ENCODE data around the gene ARMC12.
A peak's percentile ranks its signal among the peaks of the same experiment; 100 is the strongest.

Gene ARMC12

DNA sequence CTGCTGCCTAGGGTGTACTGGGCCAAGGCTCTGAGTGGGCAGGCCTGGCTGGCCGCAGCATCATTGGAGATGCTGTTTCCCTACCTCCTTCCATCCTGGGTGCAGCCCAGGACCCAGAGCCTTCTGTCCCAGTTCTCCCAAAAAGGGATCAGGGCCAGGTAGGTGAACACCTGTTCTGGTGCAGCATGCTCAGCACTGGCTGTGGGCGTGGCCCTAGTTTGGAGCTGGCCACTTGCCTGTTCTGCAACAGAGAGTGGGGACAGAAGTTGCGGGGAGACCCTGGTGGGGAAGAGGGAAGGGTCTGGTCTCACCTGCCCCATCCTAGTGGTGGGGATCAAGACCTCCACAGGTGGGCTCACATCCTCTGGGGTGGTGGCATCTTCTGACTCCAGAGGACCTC lies 1.4 kb upstream of the ARMC12 start:
- no peak for DNase-seq (ENCODE audit: low read depth)

DNA sequence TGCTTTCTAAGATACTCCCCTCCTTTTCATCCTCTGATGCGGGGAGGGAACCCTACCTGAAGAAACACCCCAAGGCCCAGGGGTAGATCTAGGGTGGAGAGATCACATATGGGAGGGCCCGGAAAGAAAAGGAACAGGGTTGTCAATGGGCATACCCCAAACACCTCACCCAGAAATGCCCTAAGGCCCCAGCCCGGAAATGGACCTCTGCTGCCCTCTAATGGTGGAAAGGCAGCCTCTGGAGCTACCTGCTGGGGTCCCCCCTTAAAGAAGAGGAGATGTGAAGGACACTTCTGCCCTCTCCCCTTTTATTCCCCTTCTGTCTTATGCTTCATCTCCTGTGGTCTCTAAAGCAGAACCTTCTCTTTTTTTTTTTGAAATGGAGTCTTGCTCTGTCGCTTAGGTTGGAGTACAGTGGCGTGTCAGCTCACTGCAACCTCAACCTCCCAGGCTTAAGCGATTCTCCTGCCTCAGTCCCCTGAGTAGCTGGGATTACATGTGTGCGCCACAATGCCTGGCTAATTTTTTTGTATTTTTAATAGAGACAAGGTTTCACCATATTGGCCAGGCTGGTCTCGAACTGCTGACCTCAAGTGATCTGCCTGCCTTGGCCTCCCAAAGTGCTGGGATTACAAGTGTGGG lies 458 bp upstream of the ARMC12 start:
- peak; percentile 47 for DNase-seq (ENCODE audit: low read depth)

DNA sequence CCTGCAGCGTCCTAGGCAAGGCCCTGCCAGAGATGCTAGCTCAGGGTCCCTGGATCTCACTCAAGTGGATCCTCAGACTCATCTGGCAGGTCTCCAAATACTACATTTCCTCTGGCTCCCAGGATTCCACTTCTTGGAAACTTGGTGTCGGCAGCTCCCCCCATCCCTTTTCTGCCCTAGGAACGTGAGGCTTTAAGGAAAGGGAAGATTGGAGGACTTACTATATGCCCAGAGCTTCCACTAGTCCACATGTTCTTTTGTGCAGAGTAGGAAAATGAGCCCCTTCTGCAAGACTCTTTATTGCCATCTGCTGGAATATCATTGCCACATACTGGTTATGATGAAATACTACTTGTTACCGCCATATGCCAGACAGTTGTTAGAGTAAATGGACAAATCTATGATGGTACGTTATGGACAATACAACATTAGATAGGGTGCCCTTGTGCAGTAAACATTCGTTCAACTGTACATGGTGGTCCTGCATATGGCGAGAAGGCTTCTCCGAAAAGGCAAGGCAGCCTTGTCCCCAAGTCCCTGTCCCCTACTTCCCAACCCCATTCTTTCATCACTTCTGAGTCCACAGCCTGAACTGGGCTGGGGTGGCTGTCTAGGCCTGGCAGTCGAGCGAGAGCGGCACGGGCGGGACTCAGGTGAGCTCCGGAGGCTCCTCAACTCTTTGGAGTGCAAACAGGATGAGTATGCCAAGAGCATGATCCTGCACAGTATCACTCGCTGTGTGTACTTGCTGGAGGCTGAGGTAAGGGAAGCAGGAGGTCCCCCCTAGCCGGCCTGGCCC lies 780 bp downstream of the ARMC12 start:
- DNase-seq (ENCODE audit: low read depth) = peak; percentile 85

DNA sequence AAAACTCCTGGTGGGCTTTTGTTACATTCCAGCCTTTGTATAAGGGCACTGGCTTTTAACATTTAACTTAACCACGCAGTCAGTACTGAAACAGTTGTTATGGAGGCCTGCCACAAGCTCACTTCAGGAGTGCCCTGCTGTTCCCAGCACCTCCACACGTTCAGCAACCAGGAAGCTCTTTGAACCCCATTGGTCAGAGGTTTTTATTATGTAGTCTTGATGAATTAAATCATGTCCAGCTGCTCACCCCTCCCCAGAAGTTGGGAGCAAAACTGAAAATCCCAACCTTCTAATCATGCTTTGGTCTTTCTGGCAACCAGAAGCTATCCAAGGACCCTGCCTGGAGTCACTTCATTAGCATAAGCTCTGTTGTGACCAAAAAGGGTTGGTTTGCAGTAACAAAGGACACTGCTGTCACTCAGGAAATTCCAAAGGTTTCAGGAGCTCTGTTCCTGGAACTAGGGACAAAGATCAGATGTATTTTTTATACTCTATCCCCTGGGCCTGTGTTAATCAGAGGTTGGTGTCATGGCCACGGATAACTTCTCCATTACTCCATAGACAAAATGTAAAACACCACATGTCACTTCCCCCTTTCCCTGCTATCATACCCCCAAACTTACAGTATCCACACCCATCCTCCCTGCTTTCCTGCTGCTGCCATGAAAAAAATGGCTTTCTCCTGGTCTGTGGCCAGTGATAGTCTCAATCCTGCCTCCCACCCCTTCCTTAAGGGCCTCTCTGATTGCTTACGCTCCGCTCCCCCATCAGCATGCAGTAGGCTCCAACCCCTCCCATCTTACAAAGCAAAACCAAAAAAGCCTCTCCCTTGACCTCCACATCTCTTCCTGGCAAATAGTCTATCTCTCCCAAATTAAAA lies 3.1 kb downstream of the ARMC12 start:
- no peak for DNase-seq (ENCODE audit: low read depth)

DNA sequence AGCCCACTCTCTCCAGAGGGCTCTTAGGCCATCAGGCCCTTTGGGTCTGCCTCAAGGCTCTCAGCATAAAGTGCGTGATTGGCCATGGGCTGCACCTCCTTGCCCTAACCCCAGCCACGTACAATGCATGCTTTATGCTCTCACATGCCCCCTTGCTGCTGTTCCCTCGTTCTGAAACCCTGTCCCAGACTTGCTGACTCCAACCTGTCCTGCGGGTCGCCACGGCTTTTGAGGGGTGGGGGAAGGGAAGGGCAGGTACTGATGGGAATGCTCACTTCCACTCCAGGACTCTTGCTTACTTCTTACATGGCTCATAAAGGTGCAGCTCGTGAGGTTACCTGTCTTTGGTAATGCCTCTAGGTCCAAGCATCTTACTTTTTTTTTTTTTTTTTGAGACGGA lies 6.0 kb downstream of the ARMC12 start:
- no peak for DNase-seq (ENCODE audit: low read depth)

DNA sequence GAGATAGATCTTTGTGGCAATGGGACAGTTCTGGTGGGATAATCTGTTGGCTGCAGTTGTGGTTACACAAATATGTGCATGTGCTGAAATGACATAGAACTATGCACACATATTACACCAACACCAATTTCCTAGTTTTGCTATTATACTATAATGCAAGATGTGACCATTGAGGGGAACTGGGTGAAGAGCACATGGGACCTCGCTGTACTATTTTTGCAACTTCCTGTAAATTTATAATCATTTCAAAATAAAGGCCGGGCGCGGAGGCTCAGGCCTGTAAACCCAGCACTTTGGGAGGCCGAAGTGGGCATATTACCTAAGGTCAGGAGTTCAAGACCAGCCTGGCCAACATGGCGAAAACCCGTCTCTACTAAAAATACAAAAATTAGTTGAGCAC lies 8.7 kb downstream of the ARMC12 start:
- no peak for DNase-seq (ENCODE audit: low read depth)

DNA sequence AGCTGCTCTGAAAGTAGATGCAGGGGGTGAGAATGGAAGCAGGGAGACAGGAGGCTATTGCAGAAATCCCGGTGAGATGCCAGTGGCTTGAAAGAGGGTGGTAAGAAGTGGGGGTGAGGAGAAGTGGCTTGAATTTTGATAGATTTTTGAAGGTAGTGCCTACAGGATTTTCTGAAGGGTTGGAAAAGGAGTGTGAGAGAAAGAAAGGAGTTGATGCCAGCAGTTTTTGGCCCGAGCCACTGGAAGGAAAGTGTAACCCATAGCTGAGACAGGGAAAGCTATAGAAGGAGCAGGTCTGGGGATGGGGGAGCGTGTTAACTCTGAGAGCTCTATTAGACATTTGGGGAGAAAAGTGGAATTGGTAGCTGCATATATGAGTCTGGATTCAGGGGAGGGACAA lies 9.7 kb downstream of the ARMC12 start:
- no peak for DNase-seq (ENCODE audit: low read depth)

DNA sequence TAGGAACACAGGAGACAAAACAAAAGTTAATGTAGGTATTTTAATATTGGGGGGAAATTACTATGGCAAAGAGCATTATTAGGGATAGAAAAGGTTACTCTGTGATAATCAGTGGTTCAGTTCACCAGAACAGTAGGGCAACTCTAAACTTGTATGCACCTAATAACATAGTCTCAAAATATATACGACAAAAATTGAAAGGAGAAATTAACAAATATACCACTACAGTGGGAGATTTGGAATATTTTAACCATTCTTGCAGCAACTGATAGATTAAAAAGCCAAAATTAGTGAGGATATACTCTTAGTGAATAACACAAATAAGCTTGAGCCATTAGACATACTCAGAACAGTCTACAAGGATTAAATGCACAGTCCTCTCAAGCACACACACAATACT lies 11.0 kb downstream of the ARMC12 start:
- DNase-seq (ENCODE audit: low read depth) = no peak

DNA sequence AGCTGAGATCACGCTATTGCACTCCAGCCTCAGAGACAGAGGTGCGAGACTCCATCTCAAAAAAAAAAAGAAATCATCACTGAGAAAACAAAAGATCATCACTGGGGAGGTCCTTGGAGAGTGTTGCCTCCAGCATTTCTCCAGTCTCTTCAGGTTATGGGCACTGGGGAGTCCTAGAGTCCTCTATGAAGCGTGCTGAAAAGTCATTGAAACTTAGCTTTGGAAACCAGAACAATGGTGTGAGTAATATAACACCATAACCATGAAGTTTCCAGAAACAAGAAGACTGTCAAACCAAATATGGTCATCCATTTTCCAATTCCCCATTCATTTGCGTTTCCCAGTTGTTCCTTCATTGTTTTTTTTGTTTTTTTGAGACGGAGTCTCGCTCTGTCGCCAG lies 13.7 kb downstream of the ARMC12 start:
- no peak for DNase-seq (ENCODE audit: low read depth)

DNA sequence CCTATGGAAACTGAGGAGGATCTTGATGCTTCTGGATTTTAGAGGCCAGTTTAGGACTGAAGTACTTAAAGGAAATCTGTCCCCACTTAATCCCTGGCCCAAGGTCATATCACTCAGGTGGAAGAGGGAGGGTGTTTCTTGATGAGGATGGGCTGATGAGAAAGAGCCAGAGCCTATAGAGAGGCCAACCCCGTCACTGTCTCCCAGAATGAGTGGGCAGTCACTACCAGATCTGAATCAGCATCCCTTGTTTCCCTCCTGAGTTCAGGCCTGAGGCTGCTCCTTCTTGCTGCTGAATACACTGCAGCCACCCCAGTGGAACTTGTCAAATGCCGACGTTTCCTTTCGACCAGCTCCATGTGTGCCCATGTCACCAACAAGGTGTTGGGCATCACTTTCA lies 14.8 kb downstream of the ARMC12 start:
- DNase-seq (ENCODE audit: low read depth) = no peak

DNA sequence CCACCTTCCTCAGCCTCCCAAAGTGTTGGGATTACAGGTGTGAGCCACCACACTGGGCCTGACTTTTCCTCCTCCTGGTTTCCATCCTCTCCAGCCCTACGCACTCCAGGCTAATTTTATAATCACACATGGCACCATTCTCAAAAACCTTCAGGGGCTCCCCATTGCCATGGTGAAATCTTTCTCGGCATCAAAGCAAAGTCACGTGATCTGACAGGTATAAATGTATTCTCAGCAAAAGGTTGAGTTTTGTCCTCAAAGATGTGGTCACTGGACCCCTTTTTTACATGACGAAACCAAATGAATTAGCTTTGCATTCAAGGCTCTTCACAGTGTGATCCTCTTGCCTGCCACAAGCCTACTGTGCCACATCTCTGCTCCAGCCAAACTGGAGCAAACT lies 15.5 kb downstream of the ARMC12 start:
- DNase-seq (ENCODE audit: low read depth) = no peak

DNA sequence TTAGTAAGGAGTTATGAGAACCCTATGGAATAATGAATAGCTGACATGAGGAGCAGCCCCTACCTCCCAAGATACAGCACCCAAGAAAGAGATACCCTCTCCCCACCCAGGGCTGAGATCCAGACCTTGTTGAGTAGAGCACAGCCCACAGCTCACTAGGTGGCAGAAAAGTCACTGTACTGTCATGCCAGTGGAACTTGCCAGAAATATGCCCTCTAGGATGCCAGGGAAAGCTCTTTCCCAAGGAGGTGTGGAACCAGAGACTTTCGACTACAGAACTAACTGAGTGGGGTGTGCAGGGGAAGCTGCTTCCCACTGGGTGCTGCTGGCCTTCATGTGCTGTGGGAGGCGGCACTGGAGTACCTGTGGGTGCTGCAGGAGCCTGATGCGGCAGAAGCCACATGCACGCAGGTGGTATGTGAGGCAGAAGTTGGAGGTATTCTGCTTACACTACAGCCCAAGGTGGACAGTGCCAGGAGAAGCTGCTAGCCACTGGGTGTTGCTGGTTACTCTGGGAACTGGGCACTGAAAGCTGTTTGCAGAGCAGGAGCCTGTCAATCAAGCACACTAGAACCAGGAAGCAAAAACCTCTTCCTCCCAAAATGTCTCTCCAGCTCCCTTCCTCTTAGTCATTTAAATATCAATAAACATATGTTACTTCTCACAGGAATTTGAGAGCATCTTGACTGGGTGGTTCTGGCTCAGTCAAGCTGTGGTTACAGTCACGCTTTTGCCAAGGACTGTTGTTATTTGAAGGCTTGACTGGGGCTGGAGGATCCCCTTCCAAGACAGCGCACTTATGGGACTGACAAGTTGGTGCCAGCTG lies 17.8 kb downstream of the ARMC12 start:
- DNase-seq (ENCODE audit: low read depth) = peak; percentile 38

DNA sequence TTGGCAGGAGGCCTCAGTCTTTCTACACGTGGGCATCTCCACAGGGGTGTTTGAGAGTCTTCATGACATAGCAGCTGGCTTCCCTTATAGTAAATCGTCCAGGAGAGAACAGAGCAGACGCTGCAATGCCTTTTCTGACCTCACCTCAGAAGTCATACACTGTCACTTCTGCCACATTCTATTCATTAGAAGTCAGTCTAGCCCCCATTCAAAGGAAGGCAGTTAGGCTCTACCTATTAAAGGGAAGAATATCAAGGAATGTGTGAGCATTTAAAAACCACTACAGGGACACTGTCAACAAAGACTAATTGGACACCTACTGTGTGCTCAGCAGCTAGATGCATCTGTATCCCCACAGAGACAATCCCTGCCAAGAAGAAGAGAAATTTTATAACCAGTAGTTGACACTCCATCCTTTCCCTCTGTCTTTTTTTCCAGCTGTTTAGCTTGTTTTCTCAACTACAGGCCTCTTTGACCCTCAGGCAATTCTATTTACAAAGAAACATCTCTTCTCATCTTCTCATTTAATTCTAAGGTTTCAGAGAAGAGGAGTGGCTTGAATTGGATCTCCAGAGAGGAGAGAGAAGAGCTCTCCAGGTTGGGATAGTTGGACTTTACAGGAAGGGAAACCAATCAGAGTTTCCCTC lies 18.6 kb downstream of the ARMC12 start:
- no peak for DNase-seq (ENCODE audit: low read depth)

DNA sequence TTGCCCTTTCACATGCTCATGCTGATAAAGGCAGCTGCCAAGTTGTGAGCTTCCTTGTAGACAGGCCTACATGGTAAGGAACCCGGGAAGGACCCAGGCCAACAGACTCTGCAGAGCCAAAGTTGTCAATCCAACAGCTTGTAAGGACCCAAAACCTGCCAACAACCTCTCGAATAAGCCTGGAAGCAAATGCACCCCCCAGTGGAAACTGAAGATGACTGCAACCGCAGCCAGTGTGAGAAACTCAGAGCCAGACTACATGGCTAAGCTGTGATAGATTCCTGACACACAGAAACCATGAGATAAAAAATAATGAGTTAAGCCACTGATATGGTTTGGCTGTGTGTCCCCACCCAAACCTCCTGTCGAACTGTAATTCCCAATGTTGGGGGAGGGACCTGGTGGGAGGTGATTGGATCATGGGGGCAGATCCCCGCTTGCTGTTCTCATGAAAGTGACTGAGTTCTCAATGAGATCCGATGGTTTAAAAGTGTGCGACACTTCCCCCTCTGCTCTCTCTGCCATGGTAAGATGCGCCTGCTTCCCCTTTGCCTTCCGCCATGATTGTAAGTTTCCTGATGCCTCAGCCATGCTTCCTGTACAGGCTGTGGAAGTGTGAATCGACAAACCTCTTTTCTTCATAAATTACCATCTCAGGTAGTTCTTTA lies 20.8 kb downstream of the ARMC12 start:
- peak; percentile 75 for DNase-seq (ENCODE audit: low read depth)

DNA sequence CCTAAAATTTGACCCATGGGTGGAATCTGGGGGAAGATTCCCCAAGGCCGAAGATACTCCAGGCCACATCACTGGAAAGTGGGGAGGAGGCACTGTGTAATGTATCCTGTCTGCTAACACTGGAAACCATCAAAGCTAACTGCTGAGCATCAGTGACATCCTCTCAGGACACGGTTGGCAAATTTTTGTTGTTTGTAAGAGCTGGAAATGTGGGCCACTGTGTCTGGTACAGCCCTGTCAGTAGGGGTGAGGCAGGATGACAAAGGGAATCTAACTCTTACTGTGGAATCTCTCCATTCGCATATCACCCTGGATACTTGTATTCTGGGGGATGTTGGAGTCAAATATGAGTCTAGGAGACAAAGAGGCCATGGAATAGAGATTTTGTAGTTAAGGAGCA lies 22.6 kb downstream of the ARMC12 start:
- DNase-seq (ENCODE audit: low read depth) = no peak

DNA sequence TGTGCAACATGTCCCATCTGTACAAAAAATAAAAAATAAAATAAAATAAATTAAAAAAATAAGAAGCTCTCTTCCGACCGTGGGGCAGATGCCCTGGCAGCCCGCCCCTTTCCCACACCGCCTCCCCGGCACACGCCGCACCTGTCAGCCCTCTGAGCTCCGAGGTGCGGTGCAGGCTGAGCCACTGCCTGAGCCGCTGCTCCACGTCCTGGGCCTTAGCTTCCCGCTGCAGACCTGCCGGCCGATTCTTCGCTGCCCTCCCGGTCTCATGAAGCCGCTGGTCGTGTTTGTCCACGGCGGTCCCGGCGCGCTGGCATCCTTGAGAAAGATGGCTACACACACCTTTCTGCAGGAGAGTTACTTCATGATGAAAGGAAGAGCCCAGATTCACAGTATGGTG lies 28.9 kb downstream of the ARMC12 start:
- no peak for DNase-seq (ENCODE audit: low read depth)

DNA sequence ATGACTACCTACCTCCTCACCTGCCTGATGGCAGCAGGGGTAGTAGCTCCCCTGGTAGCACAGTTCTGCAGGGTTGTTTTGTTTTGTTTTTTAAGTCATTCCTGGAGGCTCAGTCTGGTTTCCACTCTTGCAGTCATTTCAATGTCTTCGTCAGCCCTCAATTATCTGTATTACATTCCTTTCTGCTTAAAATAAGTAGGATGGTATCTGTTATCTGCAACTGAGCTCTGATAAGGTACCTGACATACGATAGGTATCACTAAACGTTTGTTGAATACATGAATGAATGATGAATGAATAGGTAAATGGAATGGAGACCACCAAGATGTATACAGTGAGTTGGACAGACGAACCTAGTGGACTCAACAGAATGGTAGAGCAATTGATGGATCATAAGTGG lies 32.4 kb downstream of the ARMC12 start:
- no peak for DNase-seq (ENCODE audit: low read depth)

DNA sequence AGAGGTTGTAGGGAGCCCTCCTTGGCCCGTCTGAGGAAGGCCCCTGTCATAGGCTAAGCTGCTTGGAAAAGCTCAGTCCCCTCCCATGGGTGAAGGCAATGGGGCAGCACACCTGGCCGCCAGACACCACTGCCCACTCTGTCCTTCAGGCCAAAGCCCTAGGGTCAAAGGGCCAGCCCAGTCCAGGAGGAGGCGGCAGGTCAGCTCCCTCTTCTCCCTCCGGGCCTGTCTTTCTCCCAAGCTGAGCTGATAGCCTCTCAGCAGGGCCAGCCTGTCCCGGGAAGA lies 34.5 kb downstream of the ARMC12 start:
- DNase-seq (ENCODE audit: low read depth) = no peak

DNA sequence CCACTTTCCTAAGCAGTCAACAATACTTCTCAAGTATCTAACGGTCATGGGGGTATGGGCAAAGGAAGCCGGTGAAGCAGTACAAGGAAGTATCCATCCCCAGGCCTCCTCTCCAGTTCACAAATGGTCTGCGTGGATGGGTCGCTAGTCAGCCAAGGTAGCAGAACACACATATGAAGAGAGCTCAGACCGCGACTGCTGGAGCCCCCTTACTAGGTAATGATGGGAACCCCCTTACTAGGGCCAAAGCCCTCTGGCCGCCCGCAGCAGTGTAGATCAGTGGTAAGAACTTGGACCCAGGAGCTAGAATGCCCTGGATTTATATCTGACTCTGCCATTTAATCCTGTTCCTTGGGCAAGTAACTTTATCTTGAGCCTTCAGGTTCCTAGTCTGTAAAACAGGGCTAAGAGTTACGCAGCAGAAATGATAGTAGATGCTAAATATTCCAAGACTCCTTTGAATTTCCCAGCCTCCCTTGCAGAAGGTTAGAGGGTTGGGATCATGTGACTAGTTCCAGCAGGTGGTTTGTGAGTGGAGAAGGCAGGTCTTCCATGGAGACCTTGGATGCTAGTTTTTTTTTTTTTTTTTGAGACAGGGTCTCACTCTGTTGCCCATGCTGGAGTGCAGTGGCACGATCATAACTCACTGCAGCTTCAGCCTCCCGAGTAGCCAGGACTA lies 37.4 kb downstream of the ARMC12 start:
- no peak for DNase-seq (ENCODE audit: low read depth)

DNA sequence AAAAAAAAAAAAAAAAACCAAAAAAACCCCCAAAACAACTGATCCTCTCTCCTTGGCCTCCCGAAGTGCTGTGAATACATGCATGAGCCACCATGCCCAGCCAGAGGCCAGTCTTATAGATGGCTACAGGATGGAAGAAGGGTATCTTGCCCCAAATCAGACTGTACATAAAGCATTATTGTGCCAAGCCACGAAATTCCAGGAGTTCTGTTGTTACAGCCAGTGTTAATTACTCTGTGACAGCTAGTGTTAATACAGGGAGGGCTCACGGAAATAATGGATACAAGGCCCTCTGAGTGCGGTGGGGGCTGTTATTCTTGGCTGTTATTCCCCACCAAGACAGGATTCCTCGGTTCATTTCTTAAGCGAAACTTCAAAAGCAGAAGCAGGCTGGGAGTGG lies 38.2 kb downstream of the ARMC12 start:
- DNase-seq (ENCODE audit: low read depth) = no peak
